HG03469 (cell line): ENCODE data around the gene TDP2.

ENCODE experiments used
- ATAC-seq: cut with Tn5 transposase; IDR thresholded peaks from one replicate; pipeline ENCODE4 v1.9.1; 2021; ENCODE audit warnings: mild to moderate bottlenecking, moderate library complexity, moderate number of reproducible peaks; ENCODE audit not compliant: unreplicated experiment

TDP2 gene

GRCh38 chr6:24607310-24608105 is 59.2 kb downstream of the TDP2 start:
- ATAC-seq: no peak

GRCh38 chr6:24606200-24606930 is 60.3 kb downstream of the TDP2 start:
- no peak for ATAC-seq

- no peak for ATAC-seq
Observed at GRCh38 chr6:24603241-24603640, 63.5 kb downstream of the TDP2 start.

- ATAC-seq: no peak
Observed at GRCh38 chr6:24600903-24601302, 65.8 kb downstream of the TDP2 start.
